T-helper 2 cell (primary cell): Measurements from ENCODE around the gene PLCD4.
A peak's percentile ranks its signal among the peaks of the same experiment; 100 is the strongest.

Source experiments
- DNase-seq, 5 experiments: peaks; one replicate each; pipeline versions ENCODE4 v3.0.0 to v3.0.0-alpha.2; 2012 to 2022

PLCD4 gene

DNA sequence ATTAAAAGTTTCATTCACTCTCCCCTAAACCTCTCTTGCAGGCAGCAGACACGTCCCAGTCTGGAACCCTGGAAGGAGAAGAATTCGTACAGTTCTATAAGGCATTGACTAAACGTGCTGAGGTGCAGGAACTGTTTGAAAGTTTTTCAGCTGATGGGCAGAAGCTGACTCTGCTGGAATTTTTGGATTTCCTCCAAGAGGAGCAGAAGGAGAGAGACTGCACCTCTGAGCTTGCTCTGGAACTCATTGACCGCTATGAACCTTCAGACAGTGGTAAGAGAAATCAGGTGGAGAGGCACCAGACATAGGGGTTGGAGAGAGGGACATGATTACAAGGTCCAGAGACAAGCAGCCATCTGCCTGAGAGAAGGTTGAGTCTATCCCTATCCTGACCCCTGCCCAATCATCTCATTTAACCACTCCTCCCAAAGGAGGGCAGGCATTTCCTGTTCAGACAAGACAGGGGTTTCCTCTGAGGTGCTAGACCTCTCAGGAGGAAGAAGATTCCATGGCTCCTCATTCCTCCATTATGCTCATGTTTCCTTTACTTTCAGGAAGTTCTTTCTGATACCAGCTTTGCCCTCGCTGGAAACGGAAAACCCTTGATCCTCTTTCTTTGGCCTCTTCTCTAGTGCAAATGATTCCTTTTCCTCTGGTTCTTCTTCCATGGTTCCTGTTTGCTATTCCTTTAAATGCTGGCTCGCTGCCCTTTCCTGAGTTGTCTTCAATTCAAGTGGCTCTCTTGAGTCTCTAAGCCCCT lies 15.1 kb downstream of the PLCD4 start:
- DNase-seq = no peak

DNA sequence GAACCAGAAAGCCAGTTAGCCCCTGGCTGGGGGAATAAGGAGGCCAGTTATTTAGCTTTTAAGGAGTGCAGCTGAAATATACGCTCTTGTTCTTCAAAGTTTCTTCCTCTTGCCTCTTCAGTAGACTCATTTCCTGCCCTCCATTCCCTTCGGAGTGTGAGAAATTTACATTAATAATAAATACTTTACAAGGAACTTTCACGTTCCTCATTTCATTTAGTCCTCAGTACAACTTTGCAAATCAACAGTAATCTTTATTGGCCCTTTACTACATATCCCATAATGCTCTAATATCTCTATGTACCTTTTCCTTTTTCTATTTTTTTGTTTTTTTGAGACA lies 15.6 kb downstream of the PLCD4 start:
- DNase-seq = no peak

DNA sequence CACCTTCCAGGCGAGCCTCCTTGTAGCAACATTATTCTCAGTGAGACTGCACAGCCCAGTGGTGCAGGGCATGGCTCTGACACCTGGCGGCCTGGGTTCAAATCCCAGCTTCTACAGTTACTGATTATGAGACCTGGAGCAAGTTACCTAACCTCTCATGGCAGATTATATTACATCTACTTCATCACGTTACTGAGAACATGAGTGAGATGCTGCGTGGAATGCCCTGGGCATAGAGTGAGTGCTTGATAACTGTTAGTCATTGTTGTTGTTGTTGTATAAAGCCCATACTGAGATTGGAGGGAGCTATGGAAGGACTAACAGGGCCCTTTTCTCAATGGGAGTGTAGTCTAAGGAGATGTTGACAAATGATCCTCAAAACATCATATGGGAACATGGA lies 18.7 kb downstream of the PLCD4 start:
- no peak for DNase-seq

DNA sequence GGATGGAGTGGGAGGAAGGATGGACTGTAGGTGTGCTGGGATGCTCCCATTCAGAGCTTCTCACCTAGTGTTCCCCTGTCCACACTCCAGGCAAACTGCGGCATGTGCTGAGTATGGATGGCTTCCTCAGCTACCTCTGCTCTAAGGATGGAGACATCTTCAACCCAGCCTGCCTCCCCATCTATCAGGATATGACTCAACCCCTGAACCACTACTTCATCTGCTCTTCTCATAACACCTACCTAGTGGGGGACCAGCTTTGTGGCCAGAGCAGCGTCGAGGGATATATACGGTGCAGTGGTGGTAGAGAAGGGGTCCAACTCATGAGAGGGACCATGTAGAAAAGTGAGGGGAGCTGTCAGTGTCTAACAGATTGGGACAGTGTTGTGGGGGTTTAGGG lies 20.2 kb downstream of the PLCD4 start:
- DNase-seq = no peak

DNA sequence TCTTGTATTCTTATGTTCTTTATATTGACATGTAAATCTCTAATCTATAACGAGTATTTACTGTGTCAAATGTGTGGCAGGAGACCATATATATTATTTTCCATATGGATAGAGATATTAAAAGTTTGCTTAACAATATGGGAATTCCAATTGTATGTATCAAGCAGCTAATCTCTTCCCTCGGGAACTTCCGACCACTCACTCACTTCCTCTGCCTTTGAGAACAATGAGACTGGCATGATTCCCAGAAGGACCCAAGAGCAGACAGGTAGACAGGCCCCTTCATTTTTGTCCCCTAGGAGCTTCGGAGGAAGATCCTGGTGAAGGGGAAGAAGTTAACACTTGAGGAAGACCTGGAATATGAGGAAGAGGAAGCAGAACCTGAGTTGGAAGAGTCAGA lies 24.1 kb downstream of the PLCD4 start:
- no peak for DNase-seq

DNA sequence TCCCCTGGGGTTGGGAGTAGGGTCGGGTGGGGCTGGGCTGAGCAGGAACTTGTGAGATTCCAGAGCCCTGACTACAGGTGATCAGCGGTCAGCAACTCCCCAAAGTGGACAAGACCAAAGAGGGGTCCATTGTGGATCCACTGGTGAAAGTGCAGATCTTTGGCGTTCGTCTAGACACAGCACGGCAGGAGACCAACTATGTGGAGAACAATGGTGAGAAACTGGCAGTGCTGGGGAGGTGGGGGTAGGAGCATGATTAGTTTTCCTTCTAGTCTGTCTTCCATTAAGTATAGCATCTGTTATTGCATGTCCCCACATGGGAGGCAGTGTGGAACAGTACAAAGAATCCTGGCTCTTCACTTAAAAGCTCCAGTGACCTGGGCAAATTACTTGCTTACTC lies 28.0 kb downstream of the PLCD4 start:
- DNase-seq = no peak

DNA sequence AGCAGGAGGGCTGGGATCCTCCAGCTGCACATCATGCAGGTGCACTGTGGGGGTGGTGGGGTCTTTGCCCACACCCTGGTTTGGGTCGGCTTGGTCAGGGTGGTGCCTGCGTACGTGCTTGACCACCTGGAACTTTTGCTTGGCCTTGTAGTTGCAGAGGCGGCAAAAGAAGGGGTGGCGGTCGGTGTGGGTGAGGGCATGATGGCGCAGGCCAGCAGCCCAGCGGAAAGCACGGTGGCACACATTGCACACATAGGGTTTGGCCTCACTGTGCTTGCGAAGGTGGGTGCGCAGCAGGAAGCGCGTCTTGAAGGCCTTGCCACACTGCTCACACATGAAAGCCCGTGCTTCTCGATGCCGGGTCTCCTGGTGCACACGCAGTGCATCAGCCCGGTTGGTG lies 30.7 kb downstream of the PLCD4 start:
- no peak for DNase-seq

DNA sequence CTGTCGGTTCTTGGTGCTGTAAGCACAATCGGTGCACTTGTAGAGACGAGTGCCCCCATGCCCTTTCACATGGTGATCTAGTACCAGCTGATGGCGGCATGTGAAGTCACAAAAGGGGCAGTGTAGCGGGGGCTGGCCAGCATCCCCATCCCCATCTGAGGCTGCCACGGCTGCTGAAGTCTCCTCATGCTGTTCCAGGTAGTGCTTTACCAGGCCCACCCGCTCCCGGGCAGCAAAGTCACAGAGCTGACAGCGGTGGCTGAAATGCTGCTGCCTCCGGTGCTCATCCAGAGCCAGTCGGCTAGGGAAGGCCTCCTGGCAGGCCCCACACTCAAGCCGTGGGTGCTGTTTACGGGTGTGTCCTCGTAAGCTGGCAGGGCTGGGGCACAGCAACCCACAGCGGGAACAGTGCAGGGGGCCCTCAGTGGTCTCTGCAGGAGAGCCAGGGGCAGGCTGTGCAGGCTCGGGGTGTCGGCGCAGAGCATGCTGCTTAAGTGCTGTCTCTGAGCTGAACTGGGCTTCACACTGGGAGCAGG lies 34.5 kb downstream of the PLCD4 start:
- no peak for DNase-seq

DNA sequence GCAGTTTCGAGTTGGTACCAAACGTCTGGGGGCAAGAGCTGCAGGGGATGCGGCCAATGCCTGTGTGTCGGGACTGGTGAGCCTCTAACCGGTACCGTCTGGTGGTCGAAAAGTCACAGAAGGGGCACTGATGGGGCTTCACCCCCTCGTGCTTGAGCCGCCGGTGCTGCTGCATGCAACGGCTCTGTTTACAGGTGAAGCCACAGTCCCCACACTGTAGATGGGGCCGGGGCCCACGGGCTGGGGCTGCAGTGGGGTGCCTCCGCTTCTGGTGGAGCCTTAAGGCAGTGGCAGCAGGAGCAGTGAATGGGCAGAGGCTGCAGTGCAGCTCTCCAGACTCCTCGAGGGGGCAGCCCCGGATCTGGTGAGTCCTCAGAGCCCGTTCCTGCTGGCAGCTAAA lies 35.1 kb downstream of the PLCD4 start:
- DNase-seq = no peak

DNA sequence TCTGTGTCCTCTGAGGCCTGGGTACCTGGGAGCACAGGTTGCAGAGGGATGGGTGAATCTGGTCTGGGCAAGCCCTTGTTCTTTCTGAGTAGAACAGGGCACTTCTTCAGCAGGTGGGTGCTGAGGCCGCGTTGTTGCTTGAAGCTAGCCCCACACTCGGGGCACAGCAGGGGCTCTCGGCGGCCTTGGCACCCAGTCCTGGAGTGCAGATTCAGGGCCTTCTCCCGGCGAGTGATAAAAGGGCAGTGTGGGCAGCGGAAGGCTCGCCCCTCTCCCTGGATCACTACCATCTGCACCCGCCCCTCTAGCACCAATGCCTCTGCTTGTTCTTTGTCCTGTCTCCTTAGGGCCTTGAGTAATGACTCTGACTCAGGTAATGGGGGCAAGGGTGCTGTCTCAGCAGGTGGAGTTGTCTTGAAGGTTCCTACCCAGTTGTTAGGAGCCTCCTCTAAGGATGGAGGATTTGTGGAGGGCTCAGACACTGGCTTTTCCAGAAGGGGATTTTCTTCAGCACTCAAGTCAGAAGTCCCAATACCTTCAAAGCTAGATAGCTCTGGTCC lies 36.1 kb downstream of the PLCD4 start:
- DNase-seq = no peak

DNA sequence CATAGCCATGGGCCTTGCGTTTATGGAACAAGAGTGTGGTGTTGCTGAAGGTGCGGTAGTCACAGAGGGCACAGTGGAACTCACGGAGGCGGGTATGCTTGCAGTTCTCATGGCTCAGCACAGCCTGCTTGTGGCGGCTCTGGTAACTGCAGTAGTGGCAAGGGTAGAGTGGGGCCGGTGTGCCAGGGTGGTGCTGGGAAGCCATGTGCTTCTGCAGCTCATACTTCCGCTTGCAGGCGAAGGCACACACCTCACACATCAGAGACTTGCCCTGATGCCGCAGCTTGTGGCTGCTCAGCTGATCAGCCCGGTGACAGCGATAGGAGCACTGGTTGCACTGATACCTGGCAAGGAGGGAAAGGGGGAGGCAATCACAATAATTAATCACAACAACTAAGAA lies 37.0 kb downstream of the PLCD4 start:
- no peak for DNase-seq

DNA sequence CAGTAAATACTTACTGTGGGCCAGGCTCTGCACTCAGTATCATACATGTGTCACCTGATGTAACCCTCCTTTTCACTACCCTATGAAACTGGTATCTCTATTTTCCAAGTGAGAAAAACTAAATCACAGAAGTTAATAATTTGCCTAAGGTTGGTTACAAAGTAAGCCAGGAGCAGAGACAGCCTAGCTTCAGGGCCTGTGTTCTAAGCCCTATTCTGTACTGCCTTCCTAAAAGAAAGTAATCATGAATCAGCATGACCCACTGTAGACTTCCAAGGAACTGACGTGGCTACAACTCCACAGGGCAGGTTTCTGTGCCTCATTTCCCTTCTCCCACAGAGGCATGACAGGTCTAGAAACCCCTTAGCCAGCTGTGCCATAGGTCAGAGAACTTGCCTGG lies 37.4 kb downstream of the PLCD4 start:
- DNase-seq = no peak

DNA sequence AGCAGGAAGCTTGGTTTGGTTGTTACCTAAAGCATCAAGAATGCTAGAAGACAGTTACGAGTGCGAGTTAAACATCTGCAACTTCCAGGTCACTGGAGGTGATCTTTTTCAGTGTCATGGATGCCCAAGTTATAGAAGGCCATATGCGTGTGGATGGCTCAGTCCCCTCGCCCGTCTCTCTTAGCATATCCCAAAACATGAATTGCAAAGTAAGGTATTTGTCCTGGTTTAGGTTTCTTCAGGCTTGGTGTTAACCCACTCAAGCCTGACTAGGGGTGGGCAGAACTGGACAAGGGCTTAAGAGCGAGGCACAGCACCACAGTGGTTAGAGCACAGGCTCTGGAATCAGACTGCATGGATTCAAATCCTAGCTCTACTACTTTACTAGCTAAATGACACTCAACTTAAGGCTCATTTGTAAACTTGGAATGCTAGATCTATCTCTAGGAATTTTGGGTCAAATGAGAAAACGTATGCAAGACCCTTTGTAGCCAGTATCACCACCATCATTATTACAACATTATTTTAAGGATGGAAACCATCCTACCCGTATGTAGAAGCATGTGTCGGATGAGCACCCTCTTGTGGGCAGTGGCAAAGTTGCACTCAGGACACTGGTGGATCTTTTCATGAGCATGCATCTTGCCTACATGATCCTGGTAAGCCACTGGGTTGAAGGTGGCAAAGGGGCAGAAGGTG lies 40.5 kb downstream of the PLCD4 start:
- peak in 3 of 5 experiments; percentile 20 to 72 (median 22) for DNase-seq

DNA sequence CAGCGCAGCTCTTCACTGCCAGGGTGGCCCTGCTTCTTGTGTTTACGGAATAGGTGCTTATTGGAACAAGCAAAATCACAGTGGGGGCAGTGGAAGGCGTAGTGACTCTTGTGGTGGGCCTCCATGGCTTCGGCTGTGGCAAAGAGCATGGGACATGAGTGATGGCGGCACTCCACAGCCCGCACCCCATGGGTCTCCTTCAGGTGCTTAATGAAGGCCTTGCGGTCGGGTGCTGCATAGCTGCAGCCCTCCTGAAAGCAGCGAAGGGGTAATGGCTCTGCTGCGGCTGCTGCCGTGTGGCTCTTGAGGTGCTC lies 41.0 kb downstream of the PLCD4 start:
- DNase-seq = no peak

DNA sequence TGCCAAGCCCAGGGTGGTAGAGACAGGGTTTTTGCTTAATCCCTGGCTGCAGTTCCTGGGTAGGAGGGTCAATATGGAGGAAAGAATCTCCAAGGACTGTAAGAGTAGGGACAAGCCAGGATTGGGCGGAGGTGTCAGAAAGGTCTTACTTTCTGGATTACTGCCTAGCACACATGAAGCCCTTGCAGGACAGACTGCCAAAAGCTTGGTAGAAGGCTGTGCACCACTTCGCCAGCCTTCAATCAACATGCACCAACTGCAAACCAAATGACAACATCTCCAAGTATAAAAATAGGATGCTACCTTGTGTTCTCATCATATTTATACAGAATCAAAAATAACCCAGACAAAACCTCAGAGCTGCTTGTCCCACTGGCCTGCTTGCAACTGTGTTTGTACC lies 48.1 kb downstream of the PLCD4 start:
- DNase-seq = no peak

DNA sequence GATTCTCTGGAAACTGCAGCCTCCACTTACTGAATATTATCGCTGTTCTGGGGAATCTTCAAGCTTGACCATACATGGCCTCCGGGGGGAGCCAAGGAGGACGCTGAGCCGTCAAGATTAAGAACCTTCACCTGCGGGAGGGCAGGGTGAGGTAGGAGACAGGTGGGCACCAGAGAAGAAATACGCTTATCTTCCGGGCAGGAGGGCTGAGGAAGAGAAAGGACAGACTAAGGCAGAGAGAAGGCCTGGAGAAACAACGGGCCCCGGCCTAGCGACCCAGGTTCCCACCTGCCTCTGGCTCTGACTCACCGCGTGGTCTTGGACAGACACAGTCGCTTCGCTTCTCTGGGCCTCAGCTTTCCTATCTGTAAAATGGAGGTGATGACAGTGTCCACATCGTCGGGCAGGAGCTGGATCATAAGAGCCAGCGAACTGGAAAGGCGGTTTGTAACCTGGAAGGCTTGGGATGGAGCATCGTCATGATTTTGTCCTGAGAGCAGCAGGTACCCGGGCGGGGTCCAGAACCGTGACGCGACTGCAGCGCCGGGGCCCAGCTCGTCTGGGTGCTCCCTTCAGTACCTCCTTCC lies 51.1 kb downstream of the PLCD4 start:
- DNase-seq = peak in 4 of 5 experiments; percentile 18 to 48 (median 26)

DNA sequence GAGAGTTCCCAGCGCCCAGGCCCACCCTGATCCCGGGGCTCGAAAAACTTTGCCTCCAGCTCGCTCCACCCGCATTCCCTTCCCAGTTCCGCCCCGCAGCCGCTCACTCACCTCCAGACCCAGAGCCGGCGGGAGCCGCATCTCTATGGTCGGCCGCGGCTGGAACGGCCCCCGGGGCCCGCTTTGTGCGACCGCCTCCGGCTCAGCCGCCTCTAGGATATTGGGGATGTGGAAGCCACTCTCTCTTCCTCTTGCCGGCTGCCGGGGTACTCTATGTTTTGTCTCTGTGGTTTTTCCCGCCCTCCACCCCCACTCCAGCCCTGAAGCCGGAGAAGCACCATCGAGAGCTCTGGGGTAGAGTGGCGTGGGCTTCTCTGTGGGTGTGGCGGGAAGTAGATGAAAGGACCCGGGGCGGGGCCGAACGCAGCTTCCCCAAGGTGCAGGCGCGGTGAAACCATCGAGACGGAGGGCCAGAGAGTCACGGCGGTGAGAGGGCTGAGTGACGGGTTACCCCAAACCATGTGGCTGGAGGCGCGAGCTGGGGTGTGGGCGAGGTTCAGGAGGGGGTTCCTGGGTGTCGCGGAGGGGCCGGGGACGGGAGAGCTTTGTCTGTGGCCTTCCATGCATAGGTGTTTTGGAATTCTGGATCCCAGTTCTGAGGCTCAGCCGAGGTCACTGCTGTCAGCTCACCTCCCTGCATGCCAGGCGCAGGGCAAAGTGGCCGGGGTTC lies 51.7 kb downstream of the PLCD4 start, which contains the start of the genes BCS1L and ZNF142:
Gene BCS1L, plus strand, starts transcription at position 426 of the 730 bp plus-strand sequence. CDS start 1,305 bp downstream, outside the sequence.
Gene ZNF142, minus strand, starts transcription at position 366 of the 730 bp plus-strand sequence. CDS start 3,194 bp downstream, outside the sequence.
- DNase-seq = peak; percentile 68 to 94 (median 87)

DNA sequence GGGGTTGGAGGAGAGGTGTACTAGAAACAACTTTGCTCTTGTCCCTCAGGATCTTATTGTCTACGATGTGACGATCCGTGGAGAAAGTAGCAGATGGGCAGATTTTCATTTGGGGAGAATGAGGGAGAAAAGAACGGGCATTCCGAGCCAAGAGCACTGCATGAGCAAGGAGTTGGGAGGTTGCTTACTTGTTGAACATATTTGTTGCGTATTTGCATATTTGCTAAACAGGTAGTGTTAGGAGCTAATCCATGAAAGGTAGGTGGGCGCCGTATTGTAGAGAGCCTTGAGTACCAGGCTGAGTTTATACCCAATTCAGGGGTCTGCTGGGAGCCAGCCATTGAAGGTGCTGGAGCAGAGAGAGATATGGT lies 52.3 kb downstream of the PLCD4 start:
- no peak for DNase-seq

DNA sequence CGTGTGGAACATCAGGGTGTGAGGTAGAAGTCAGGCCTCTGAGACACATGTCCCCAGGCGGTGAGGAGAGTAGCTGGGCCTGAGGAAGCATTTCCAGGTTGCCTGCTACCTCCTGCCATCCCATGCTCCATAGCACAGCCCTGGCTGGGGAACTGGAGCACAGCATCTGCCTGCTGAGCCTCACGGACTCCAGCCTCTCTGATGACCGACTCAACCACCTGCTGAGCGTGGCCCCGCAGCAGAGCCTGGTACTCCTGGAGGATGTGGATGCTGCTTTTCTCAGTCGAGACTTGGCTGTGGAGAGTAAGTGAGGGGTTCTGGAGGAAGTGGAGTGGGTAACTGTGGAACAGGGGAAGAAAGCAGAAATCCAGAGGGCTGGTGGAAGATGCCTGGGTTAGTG lies 54.7 kb downstream of the PLCD4 start:
- DNase-seq = no peak

DNA sequence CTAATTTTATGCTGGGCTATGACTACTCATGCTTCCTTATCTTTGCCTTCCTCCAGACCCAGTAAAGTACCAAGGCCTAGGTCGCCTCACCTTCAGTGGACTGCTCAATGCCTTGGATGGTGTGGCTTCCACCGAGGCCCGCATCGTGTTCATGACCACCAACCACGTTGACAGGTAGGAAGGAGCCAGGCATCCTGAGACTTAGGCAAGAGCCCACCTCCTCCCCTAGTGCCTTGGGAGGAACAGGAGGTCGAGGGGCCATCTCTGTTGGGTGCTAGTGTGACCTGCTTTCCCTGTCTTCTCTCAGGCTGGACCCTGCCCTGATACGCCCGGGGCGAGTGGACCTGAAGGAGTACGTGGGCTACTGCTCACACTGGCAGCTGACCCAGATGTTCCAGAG lies 55.1 kb downstream of the PLCD4 start:
- DNase-seq = no peak

DNA sequence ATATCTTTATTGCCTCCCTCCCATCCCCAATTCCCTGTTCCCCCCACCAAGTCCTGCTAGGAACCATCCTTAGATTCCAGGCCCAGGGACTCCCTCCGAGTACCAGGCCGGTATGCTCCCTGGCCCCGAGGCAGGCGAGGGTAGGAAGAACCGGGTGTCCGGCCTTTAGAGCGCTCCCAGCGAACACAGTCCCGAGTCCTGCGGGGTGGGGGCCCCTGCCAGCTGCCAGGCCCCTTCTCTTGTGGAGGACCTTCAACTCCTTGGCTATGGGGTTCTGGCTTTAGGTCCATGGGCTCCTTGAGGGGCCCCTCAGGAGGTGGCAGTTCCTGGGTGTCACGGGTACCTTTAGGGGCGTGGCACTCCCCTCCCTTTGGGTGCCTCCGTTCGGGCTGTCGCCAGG lies 56.2 kb downstream of the PLCD4 start:
- DNase-seq = no peak

DNA sequence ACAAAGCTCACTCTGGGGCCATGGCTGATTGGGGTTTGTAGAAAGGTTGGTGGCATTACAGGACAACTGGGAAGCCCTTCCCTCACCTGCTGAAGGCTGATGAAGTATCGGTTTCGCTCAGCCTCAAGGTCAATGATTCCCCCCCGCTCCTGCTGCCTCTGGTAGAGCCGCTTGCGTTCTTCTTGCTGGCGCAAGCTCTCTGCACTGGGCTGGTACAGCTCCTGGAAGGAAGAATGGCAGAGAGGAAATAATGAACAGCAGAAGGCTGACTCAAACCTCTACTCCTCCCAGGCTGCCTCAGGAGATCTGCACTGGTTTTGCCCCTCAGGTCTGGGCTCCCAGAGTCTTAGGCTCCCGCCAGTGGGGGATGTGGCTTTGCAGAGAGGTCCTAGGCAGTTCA lies 57.0 kb downstream of the PLCD4 start:
- DNase-seq = no peak

DNA sequence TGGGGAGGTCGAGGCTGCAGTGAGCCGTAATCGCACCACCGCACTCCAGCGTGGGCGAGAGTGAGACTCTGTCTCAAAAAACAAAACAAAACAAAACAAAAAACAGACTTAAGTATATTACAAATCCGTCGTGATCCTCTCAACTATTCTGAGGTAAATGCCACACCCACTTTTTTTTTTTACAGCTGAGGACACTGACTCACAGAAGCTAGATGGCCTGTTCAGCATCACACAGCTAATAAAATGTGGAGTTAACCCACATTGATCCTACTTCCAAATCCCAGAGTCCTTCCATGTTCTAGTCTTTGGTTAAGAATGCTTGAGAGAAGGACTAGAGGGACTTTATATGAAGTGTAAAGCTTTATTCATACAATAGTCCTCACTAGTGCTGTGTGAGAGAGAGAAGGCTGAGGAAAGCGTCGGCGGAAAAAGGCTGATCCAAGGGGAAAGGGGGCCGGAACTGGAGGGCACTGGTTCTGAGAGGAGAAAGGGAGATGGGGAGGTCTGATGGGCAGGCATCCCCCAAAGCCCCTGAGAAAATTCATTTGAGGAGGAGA lies 63.5 kb downstream of the PLCD4 start:
- DNase-seq = no peak
